ENCODE measurements around the gene CHST14.

GRCh38 chr15:40435710-40436089 is 35.1 kb upstream of the CHST14 start:
- TF ChIP-seq POLR2A (IDR thresholded peaks at IDR 0.05) = no peak
- no peak for TF ChIP-seq CTCF (IDR thresholded peaks at IDR 0.05)
